Neuronal stem cell (in vitro differentiated cells): ENCODE data around the gene OPN1SW.

Experiments used
- DNase-seq: peaks from one replicate; pipeline ENCODE4 v3.0.0-alpha.2; 2013; ENCODE audit warnings: low spot score
- H2AFZ ChIP-seq: one replicate; pipeline ENCODE4 v1.6.1; 2013; ENCODE audit warnings: mild to moderate bottlenecking, low read length, inconsistent platforms
- H2AK5ac ChIP-seq: 2 replicates; pipeline ENCODE4 v1.6.1; 2013; ENCODE audit warnings: low read depth, mild to moderate bottlenecking, inconsistent platforms, low read length, moderate library complexity, mixed read lengths
- H2BK120ac ChIP-seq: 2 replicates; pipeline ENCODE4 v1.6.1; 2013; ENCODE audit warnings: low read depth, mild to moderate bottlenecking, inconsistent platforms, low read length, moderate library complexity, mixed read lengths
- H2BK12ac ChIP-seq: one replicate; pipeline ENCODE4 v1.6.1; 2013; ENCODE audit warnings: low read length, inconsistent platforms
- H2BK15ac ChIP-seq: 2 replicates; pipeline ENCODE4 v1.6.1; 2013; ENCODE audit warnings: mild to moderate bottlenecking, low read length, inconsistent platforms, mixed read lengths
- H2BK5ac ChIP-seq: one replicate; pipeline ENCODE4 v1.6.1; 2013; ENCODE audit warnings: inconsistent platforms, mild to moderate bottlenecking, low read length, moderate library complexity
- H3K14ac ChIP-seq: one replicate; pipeline ENCODE4 v1.6.1; 2013; ENCODE audit warnings: low read length, inconsistent platforms
- H3K18ac ChIP-seq: 2 replicates; pipeline ENCODE4 v1.6.1; 2013; ENCODE audit warnings: low read length, inconsistent platforms
- H3K23ac ChIP-seq: 2 replicates; pipeline ENCODE4 v1.6.1; 2013; ENCODE audit warnings: low read depth, mild to moderate bottlenecking, mixed read lengths, low read length, inconsistent platforms; ENCODE audit not compliant: poor library complexity
- H3K27ac ChIP-seq: replicated peaks from 3 replicates; pipeline ENCODE4 v1.5.1; 2013; ENCODE audit warnings: low read length, inconsistent platforms
- H3K27me3 ChIP-seq, 3 experiments: 2 replicates each; pipeline ENCODE4 v1.6.1; 2013; ENCODE audit warnings: low read length in 3 of 3, mild to moderate bottlenecking in 2 of 3, inconsistent platforms in 1 of 3, low read depth in 1 of 3, mixed read lengths in 1 of 3, moderate library complexity in 1 of 3; ENCODE audit not compliant: control insufficient read depth in 3 of 3, insufficient read depth in 3 of 3
- H3K36me3 ChIP-seq, 2 donors: replicated peaks in 1 of 2; 2 replicates each; pipeline ENCODE4 v1.6.1; 2013; ENCODE audit warnings: low read length in 2 of 2; ENCODE audit not compliant: control insufficient read depth in 2 of 2, insufficient read depth in 2 of 2
- H3K4ac ChIP-seq: 2 replicates; pipeline ENCODE4 v1.6.1; 2013; ENCODE audit warnings: inconsistent platforms, mild to moderate bottlenecking, low read length, moderate library complexity
- H3K4me1 ChIP-seq, 2 donors: 1 replicate in 1 of 2; 2 replicates in 1 of 2; pipeline ENCODE4 v1.6.1; 2013; ENCODE audit warnings: low read length in 2 of 2, low read depth in 1 of 2; ENCODE audit not compliant: control insufficient read depth in 2 of 2, insufficient read depth in 1 of 2
- H3K4me2 ChIP-seq: one replicate; pipeline ENCODE4 v1.6.1; 2013; ENCODE audit warnings: mild to moderate bottlenecking, low read length, inconsistent platforms; ENCODE audit not compliant: insufficient read depth, poor library complexity, severe bottlenecking
- H3K4me3 ChIP-seq, 2 donors: 2 replicates each; pipeline ENCODE4 v1.5.1; 2013; ENCODE audit warnings: low read length in 2 of 2, mild to moderate bottlenecking in 2 of 2, inconsistent platforms in 1 of 2, moderate library complexity in 1 of 2
- H3K79me1 ChIP-seq: one replicate; pipeline ENCODE4 v1.6.1; 2013; ENCODE audit warnings: low read depth, mild to moderate bottlenecking, inconsistent platforms, low read length, moderate library complexity
- H3K9ac ChIP-seq: one replicate; pipeline ENCODE4 v1.6.1; 2013; ENCODE audit warnings: mild to moderate bottlenecking, low read depth, low read length, inconsistent platforms; ENCODE audit not compliant: poor library complexity
- H3K9me3 ChIP-seq, 2 donors: replicated peaks in 1 of 2; 2 replicates each; pipeline versions ENCODE3 to v1.6.1; 2013; ENCODE audit warnings: low read length in 2 of 2, mild to moderate bottlenecking in 2 of 2, inconsistent platforms in 1 of 2, low read depth in 1 of 2, mixed read lengths in 1 of 2, moderate library complexity in 1 of 2; ENCODE audit not compliant: control insufficient read depth in 2 of 2, insufficient read depth in 1 of 2
- H4K8ac ChIP-seq: one replicate; pipeline ENCODE4 v1.6.1; 2013; ENCODE audit warnings: low read depth, mild to moderate bottlenecking, inconsistent platforms, low read length, moderate library complexity
- H4K91ac ChIP-seq: one replicate; pipeline ENCODE4 v1.6.1; 2013; ENCODE audit warnings: low read length, low read depth, mild to moderate bottlenecking, inconsistent platforms; ENCODE audit not compliant: poor library complexity
- WGBS, 2 donors: extraction: QIAGEN DNeasy Blood & Tissue Kit; methylation state at CpG; one replicate each; pipeline ENCODE4 v1.1.7; 2013; ENCODE audit warnings: missing lambda C conversion rate in 2 of 2, mixed read lengths in 1 of 2; ENCODE audit not compliant: insufficient read length in 2 of 2, insufficient replicate concordance in 1 of 2; ENCODE audit errors: extremely low coverage in 2 of 2; 5-methylcytosine and 5-hydroxymethylcytosine counted together

OPN1SW gene

DNA sequence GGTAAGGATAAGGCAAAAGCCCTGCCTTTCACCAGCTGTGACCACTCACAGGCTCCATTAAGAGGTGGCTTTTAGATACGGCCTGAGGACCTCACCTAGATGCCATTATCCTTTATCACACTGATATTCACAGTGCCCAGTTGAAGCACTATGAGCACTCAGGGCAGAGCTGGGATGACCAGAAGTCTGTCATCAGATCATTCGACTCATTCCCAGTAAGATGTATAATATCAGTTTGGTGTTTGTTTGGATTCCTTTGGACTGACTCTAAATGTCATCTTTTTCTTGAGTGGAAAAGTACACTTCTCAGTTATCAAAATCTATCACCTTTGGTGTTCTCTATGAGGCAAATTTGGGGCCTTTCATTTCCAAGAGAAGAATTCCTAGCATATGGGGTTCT lies 34.9 kb upstream of the OPN1SW start:
- Histone ChIP-seq H3K79me1 (no peaks in the 10 kb centered on the region), H2AFZ (no peak overlapping the region), H3K36me3 (peaks cover 51 to 59% of the 10 kb centered on the region in 2 donors), H4K91ac (no peak overlapping the region), H3K14ac (no peak overlapping the region), H2BK120ac (no peak overlapping the region), H4K8ac (no peak overlapping the region), H3K4ac (no peak overlapping the region), H3K4me1 (peaks cover 0 to 5% of the 10 kb centered on the region in 2 donors), H3K27ac (no peak overlapping the region), H2BK5ac (no peak overlapping the region), H2AK5ac (no peak overlapping the region), H3K4me2 (no peak overlapping the region), H3K18ac (no peak overlapping the region), H2BK15ac (no peak overlapping the region), H3K9me3 (no peaks in the 10 kb centered on the region), H3K9ac (no peak overlapping the region), H3K23ac (no peak overlapping the region), H2BK12ac (no peak overlapping the region), H3K27me3 (no peaks in the 10 kb centered on the region), H3K4me3 (no peak overlapping the region)
- no CpG with 5 or more reads among the region's 2 CpGs for WGBS, 2 donors
- no peak for DNase-seq

GRCh38 chr7:128809363-128809762 lies 33.8 kb upstream of the OPN1SW start:
- Histone ChIP-seq H2BK12ac (no peak overlapping the region), H2AK5ac (no peak overlapping the region), H3K79me1 (no peaks in the 10 kb centered on the region), H3K4me2 (no peak overlapping the region), H3K23ac (no peak overlapping the region), H4K91ac (no peak overlapping the region), H2BK120ac (no peak overlapping the region), H3K9me3 (no peaks in the 10 kb centered on the region), H2AFZ (no peak overlapping the region), H3K4me1 (peaks cover 0 to 5% of the 10 kb centered on the region in 2 donors), H3K4me3 (no peak overlapping the region), H3K18ac (no peak overlapping the region), H3K9ac (no peak overlapping the region), H3K36me3 (peaks cover 59 to 70% of the 10 kb centered on the region in 2 donors), H2BK15ac (no peak overlapping the region), H3K14ac (no peak overlapping the region), H3K4ac (no peak overlapping the region), H3K27ac (no peak overlapping the region), H2BK5ac (no peak overlapping the region), H4K8ac (no peak overlapping the region), H3K27me3 (no peaks in the 10 kb centered on the region)
- DNase-seq: no peak
- no CpG with 5 or more reads among the region's 3 CpGs for WGBS, 2 donors

GRCh38 chr7:128807191-128807590 lies 31.6 kb upstream of the OPN1SW start:
- H2BK120ac ChIP-seq: no peak overlapping the region

DNA sequence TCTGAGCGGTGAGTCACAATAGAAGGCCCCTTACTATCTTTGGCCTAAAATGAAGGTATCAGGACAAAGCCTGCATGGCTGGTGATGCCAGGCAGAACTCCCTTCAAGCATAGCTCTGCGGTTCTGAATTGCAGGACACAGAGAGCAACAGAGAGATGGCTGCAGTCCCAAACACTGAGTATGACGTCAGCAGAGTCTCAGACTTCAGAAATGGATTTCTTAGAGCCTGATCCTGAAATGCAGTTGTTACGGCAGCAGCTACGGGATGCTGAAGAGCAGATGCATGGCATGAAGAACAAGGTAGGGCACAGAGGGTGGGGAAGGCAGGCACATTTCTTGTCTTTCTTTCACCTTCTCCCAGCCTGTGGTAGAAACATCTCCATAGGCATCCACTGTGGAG lies 29.6 kb upstream of the OPN1SW start:
- WGBS, 2 donors: no CpG with 5 or more reads among the region's 5 CpGs

More at GRCh38 chr7:128807191-128807590, 31.6 kb upstream of the OPN1SW start:
- Histone ChIP-seq H3K23ac (peak overlapping the region; percentile 17), H3K4me2 (no peak overlapping the region), H3K4ac (no peak overlapping the region), H3K4me1 (no peaks in the 10 kb centered on the region), H3K14ac (no peak overlapping the region), H3K18ac (no peak overlapping the region), H2BK5ac (peak overlapping the region; percentile 16), H2AK5ac (no peak overlapping the region), H4K91ac (no peak overlapping the region), H3K27me3 (no peaks in the 10 kb centered on the region), H3K36me3 (peaks cover 58 to 86% of the 10 kb centered on the region in 2 donors), H2BK15ac (no peak overlapping the region), H3K9ac (no peak overlapping the region), H2BK12ac (no peak overlapping the region), H3K4me3 (no peak overlapping the region), H4K8ac (no peak overlapping the region), H3K9me3 (no peaks in the 10 kb centered on the region), H3K79me1 (no peaks in the 10 kb centered on the region), H3K27ac (no peak overlapping the region), H2AFZ (no peak overlapping the region)
- no CpG with 5 or more reads among the region's 8 CpGs for whole genome bisulfite sequencing, 2 donors
- no peak for DNase-seq

More for the DNA sequence above, 29.6 kb upstream of the OPN1SW start:
- Histone ChIP-seq H2AK5ac (no peak overlapping the region), H2BK12ac (no peak overlapping the region), H3K14ac (no peak overlapping the region), H3K79me1 (no peaks in the 10 kb centered on the region), H3K36me3 (peaks cover 58 to 86% of the 10 kb centered on the region in 2 donors), H2BK120ac (no peak overlapping the region), H3K9me3 (no peaks in the 10 kb centered on the region), H3K4me2 (no peak overlapping the region), H3K9ac (no peak overlapping the region), H2AFZ (no peak overlapping the region), H4K91ac (no peak overlapping the region), H2BK15ac (no peak overlapping the region), H3K18ac (no peak overlapping the region), H3K4me1 (no peaks in the 10 kb centered on the region), H3K4ac (no peak overlapping the region), H2BK5ac (no peak overlapping the region), H3K23ac (no peak overlapping the region), H4K8ac (no peak overlapping the region), H3K27me3 (no peaks in the 10 kb centered on the region), H3K27ac (no peak overlapping the region), H3K4me3 (no peak overlapping the region)
- no peak for DNase-seq
